ENCODE measurements around the gene HDAC3.

The HDAC3 gene

GRCh38 chr5:141657937-141658545, 21.4 kb upstream of the HDAC3 start:
- DNase-seq = no peak

- no peak for DNase-seq
These were observed 20.8 kb upstream of the HDAC3 start for GRCh38 chr5:141657404-141657803.

DNA sequence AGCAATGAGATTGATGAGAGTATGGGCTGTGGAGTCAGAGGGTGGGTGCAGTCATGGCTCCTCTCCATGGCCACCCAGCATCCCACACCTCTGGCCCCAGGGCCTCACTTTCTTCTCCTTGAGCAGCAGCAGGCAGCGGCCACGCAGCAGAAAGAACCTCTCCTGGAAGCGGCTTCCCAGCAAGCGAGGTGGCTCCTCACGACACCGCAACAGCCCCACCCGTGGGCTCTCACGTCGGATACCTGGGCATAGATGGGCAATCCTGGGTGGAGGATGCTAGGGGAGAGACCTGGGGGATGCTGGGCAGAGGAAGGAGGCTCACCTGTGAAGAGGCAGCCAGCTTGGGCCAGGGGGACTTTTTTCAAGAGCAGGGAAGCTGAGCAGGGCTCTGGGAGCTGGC, 19.7 kb upstream of the HDAC3 start:
- DNase-seq = no peak

DNA sequence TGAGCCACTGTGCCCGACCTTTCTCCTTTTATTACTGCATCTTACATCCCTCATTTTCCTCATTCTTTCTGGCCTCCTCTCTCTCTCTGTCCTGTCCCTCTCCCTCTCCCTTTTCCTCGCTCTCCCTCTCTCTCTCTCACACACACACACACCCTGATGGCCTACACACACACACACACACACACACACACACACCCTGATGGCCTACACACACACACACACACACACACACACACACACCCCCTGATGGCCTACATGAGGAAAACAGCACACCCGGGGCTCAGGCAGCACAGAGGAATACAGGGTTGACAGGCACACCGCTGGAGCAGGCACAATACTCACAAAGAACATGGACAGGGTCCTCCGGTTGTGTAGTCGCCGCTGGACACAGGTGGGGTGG, 18.4 kb upstream of the HDAC3 start:
- DNase-seq = no peak

DNA sequence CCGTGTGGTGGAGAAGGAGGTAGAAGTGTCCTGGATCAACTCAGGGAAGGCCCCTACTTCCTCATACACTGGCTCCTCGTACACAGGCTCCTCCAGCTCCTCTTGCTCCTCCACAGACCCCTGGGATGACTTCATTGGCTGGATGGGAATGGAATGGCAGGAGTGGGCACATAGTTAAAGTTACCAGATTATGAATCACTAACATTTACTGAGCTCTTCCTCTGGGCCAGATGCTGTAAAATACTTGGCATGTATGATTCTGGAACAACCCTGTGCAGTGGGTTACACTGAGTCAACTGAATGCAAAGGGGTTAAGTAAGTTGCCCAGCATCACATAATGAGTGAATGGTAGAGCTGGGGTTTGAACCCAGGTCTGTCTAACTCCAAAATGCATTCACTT, 17.6 kb upstream of the HDAC3 start:
- DNase-seq = no peak

- DNase-seq = no peak
These were observed 15.1 kb upstream of the HDAC3 start for GRCh38 chr5:141651728-141652105.

DNA sequence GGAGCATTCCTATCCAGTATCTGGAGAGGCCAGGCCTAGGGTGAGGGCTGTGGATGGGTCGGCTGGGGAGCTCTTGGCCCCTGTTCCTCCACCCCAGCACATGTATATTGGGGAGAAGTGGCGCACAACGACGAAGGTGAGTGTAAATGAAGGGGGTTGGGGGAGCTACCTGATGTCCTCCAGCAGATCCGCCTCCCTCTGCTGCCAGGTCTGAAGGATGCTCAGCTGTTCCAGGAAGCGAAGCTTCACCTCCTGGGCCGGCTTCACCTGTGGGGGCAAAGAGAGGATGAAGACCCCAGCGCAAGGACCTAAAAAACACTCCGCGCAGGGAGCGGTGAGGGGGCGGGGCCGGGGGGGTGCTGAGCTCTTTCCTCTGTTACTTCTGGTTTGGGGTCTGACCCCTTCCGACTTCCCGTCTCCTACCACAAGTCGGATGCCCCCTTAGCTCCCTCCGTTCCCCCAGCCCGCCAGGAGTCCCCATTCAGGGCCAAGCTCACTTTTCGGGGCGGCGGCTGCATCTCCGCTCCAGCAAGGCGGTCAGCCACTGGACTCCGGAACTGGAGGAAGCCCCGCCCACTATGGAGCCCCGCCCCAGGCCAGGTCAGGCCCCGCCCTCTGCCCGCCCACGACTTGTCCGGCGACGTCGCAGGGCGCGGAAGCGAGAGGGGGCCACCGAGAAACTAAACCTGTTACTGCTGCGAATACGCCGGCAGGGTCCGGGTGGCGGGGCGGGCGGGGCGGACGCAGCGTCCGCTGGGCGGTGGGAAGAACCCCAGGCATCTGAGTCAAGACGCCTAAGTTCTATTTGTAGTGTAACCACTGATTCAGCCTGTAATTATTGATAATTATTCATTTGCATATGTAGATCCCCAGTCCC, 14.4 kb upstream of the HDAC3 start, which contains the start of gene FCHSD1:
Gene FCHSD1 (minus strand): TSS at position 568 of the 877 bp plus-strand sequence. CDS start 50 bp downstream, at position 518.
- DNase-seq = peak; percentile 28 to 43

DNA sequence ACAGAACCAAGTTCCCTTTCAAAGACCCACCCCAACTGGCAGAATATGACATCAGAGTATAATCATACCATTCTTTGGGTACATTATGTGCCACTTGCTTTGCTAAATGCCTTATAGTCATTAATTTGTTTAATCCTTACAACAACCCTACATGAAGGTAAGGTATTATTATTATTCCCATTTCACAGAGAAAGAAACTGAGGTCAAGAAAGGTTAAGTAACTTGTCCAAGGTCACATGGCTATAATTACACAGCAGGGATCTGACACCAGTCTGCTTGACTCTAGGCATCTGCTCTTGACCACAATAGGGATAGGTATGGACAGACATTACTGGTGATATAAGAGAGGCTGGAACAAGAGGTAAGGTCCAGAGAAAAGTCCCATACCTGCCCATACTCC, 13.3 kb upstream of the HDAC3 start:
- no peak for DNase-seq

GRCh38 chr5:141649056-141649688, 12.5 kb upstream of the HDAC3 start:
- no peak for DNase-seq

- no peak for DNase-seq
These were observed 11.2 kb upstream of the HDAC3 start for GRCh38 chr5:141647851-141648250.

DNA sequence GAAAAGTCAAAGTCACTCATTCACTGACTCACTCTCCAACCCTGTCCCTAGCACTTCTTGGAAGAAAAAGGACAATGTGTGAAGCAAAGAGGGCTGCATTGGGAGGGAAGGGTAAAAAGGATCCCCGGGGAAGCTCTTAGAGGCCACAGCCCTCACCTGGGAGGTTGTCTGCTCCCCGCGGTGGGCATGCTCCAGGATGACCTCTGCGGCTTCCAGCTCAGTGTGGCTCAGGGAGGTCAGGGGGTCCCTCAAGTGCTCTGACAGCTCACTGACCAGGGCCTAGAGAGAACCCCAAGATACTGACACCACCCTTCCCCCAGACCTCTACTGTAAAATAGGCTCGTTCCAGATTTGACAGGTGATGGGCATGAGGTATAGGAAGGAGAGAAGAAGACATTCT, 10.6 kb upstream of the HDAC3 start:
- no peak for DNase-seq

- no peak for DNase-seq
These were observed 9.4 kb upstream of the HDAC3 start for GRCh38 chr5:141646026-141646425.

GRCh38 chr5:141641634-141642267, 5.1 kb upstream of the HDAC3 start:
- DNase-seq = no peak

DNA sequence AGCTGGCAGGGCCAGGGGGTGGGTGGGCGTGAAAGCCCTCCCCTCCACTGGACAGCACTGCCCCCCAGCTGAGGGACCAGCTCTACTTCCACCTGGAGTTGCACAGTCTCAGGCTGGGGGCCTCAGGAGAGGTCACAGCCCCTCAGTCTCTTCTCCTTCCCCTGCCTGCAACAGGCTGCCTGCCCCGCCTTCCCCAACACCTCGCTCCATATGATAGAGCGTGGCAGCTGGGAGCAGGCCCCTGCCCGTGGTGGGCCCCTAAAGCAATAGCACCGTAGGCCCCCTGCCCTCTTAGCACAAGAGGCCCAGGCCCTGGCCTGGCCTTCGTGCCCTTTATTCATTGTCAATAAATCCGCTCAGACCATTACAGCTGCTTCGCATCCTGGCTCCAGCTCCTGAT, 4.0 kb upstream of the HDAC3 start:
- DNase-seq = no peak

DNA sequence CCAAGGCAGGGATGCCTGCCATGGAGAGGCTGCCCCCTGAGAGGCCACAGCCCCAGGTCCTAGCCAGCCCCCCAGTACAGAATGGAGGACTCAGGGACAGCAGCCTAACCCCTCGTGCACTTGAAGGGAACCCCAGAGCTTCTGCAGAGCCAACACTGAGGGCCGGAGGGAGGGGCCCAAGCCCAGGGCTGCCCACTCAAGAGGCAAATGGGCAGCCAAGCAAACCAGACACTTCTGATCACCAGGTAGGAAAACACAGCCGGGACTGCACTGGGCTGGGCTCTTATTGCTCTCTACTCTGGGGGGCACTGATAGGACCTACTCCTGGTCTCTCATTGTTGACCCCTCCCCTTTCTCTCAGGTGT, 3.4 kb upstream of the HDAC3 start:
- no peak for DNase-seq

- no peak for DNase-seq
These were observed 2.9 kb upstream of the HDAC3 start for GRCh38 chr5:141639357-141640050.

DNA sequence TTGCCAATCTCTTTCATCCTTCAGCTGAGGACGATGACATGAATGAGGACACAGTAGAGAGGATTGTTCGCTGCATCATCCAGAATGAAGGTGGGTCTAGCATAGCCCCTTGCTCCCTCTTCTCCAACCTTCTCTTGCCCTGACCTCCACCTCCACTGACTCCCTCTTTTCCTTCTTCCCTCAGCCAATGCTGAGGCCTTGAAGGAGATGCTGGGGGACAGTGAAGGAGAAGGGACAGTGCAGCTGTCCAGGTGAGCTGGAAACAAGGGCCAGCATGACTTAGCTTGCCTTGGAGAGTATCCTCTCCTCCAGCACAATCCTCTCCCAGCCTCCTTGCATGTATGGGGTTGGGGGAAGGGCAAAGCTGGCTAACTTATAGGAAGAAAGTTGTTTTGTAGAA, 2.1 kb upstream of the HDAC3 start:
- no peak for DNase-seq

- peak in 1 of 2 experiments; percentile 9 for DNase-seq
These were observed 1.2 kb upstream of the HDAC3 start for GRCh38 chr5:141637767-141638419.

DNA sequence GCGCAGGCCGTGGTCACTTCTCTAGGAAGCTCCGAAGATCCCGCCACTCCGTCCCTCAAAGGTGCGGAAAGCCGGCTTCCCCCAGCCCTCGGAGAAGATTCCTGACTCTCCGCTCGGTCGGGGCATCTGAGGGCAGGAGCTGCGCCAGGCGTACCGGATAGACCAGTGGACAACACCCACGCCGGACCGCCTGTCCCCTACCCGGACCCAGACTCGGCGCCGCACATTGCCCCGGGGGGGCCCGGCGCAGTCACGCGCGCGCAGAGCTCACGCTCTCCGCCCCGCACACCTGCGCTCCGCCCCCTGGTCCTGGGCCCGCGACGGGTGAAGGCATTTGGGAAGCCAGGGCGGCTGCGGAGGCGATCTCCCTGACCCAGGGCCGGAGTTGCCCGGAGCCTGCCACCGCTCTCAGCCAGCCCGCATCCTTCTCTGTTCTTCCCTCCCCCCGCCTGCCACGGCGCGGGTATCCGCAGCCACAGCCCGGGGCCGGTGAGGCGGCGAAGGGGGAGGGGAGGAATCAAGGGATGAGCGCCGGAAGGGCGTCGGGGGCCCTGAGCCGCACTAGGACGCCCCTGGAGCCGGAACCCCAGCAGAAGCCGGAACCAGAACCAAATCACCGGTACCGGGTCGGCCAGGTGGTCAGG, 596 bp upstream of the HDAC3 start:
- DNase-seq = peak in 1 of 2 experiments; percentile 37

DNA sequence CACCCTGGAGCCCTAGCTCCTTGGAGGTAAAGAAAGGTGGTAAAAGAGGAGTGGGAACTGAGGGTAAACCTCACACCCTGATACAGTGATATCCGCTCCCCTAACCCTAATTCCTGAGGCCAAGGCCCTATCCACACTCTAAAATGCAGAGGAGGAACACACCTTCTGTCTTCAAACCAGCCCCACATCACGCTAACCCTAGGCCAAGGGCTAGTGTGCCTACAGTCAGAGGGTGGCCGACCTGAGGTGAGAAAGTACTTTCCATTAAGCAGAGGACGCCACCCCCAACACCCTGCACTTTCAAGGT, 590 bp downstream of the HDAC3 start:
- DNase-seq = no peak

- no peak for DNase-seq
These were observed 1.0 kb downstream of the HDAC3 start for GRCh38 chr5:141635646-141636045.

DNA sequence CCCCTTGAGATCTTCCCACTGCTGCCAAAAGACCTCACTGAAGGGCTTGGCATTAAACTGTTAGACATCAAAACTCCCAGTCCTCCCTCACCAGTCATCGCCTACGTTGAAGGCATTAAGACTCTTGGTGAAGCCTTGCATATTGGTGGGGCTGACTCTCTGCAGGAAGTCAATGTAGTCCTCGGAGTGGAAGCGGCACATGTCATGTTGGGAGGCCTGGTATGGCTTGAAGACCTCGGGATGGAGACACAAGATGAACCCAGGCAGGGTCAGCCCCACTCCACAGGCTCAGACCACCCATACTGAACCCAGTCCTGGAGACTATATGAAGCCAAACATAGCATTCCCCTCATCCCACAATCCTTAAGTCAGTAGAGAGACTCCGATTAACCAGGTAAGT, 1.9 kb downstream of the HDAC3 start:
- DNase-seq = no peak

Data from NCI-H2081 (cell line).